GM19395 (cell line): ENCODE results near the gene ALOXE3.
"Not testable (repeated sequence)": the region's sequence is repeated elsewhere in the genome, so short reads cannot be mapped to it uniquely, and the experiment has no call there.

Source experiments
- ATAC-seq: cut with Tn5 transposase; IDR thresholded peaks from one replicate; pipeline ENCODE4 v1.9.1; 2021; ENCODE audit warnings: mild to moderate bottlenecking, moderate library complexity; ENCODE audit not compliant: unreplicated experiment

The ALOXE3 gene

GRCh38 chr17:8122924-8123694, 4.8 kb upstream of the ALOXE3 start:
- no peak for ATAC-seq

- ATAC-seq: no peak
Observed at GRCh38 chr17:8122422-8122923, 4.2 kb upstream of the ALOXE3 start.

- ATAC-seq: no peak
Observed at GRCh38 chr17:8121681-8122421, 3.5 kb upstream of the ALOXE3 start.

GRCh38 chr17:8121407-8121680, 3.0 kb upstream of the ALOXE3 start:
- no peak for ATAC-seq

GRCh38 chr17:8120520-8121406, 2.4 kb upstream of the ALOXE3 start:
- no peak for ATAC-seq

GRCh38 chr17:8119581-8120519, 1.5 kb upstream of the ALOXE3 start:
- peak; percentile 34 for ATAC-seq

GRCh38 chr17:8118769-8119580, 661 bp upstream of the ALOXE3 start:
- peak; percentile 35 for ATAC-seq

GRCh38 chr17:8117367-8117979, 841 bp downstream of the ALOXE3 start:
- no peak for ATAC-seq

GRCh38 chr17:8116776-8117175, 1.5 kb downstream of the ALOXE3 start:
- ATAC-seq: no peak

GRCh38 chr17:8110907-8111306, 7.4 kb downstream of the ALOXE3 start:
- ATAC-seq: no peak

- ATAC-seq: no peak
Observed at GRCh38 chr17:8110456-8110804, 7.9 kb downstream of the ALOXE3 start.

- no peak for ATAC-seq
Observed at GRCh38 chr17:8109661-8110455, 8.5 kb downstream of the ALOXE3 start.

- no peak for ATAC-seq
Observed at GRCh38 chr17:8108972-8109660, 9.2 kb downstream of the ALOXE3 start.

- not testable (repeated sequence) for ATAC-seq
Observed at GRCh38 chr17:8106980-8107379, 11.3 kb downstream of the ALOXE3 start.

- ATAC-seq: no peak
Observed at GRCh38 chr17:8105957-8106398, 12.3 kb downstream of the ALOXE3 start.

- no peak for ATAC-seq
Observed at GRCh38 chr17:8104911-8105310, 13.4 kb downstream of the ALOXE3 start.

GRCh38 chr17:8103549-8103948, 14.8 kb downstream of the ALOXE3 start:
- ATAC-seq: no peak

GRCh38 chr17:8101721-8102120, 16.6 kb downstream of the ALOXE3 start:
- ATAC-seq: no peak
